Left renal pelvis (tissue), 4 donors: ENCODE data around the gene UBE2K. TPM values are rescaled to one million over a fixed set of nuclear protein-coding genes. Genes with fewer than 3 reads are reported as not detected.
"Not testable (repeated sequence)": the region's sequence is repeated elsewhere in the genome, so short reads cannot be mapped to it uniquely, and the experiment has no call there.

Source experiments
- DNase-seq, 4 donors: peaks; one replicate each; pipeline ENCODE4 v3.0.0-alpha.2; 2013; ENCODE audit warnings: low read depth in 4 of 4, low spot score in 3 of 4
- polyA plus RNA-seq, 4 donors: library from polyadenylated mRNA; unstranded; fragments of 120-200 nt; gene quantifications; one replicate each; pipeline ENCODE4 v1.2.1, GENCODE V29; 2013; ENCODE audit not compliant: insufficient read length in 4 of 4

The UBE2K gene
- polyA plus RNA-seq, 4 donors: 71.6 to 102 (median 94.2) TPM

DNA sequence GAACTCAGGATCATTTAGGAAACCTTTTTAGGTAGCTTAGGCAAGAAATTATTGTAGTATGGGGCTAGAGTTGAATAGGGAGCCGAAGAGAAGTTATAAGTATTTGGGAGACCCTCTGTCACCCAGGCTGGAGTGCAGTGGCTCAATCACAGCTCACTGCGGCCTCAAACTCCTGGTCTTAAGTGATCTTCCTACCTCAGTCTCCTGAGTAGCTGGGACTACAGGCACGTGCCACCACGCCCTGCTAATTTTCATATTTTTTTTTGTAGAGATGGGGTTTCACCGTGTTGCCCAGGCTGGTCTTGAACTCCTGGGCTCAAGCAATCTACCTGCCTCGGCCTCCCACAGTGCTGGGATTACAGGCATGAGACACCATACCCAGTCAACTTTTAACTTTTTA is 23.3 kb downstream of the UBE2K start:
- DNase-seq: not testable (repeated sequence)

DNA sequence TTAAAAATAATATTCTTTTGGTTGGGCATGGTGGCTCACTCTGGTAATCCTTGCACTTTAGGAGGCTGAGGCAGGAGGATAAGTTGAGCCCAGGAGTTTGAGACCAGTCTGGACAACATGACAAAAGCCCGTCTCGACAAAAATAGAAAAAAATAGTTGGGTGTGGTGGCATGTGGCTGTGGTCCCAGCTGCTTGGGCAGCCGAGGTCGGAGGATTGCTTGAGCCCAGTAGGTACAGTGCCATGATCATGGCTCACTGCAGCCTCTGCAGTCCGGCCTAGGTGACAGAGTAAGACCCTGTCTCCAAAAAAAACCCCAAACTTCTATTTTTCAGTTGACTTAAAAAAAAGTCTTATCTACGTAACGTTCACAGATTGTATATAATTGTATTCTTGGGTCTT is 23.9 kb downstream of the UBE2K start:
- no peak for DNase-seq

DNA sequence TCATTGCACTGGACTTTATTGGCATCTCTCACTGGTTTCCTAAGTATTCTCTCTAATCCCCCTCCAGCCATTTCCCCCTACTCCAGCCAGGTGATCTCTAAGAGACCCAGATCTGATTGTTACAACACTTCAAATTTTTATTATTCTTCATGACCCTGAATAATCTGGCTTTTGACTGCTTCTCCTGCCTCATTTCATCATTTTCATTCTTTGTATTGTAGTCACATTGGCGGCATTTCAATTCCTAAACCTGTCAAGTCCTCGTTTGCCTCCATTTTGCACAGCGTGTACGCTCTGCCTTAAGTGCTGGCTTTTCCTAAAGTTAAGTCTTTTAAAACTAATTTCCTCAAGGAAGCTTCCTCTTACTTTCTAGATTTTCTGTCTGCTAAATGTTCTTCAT is 31.6 kb downstream of the UBE2K start:
- no peak for DNase-seq

DNA sequence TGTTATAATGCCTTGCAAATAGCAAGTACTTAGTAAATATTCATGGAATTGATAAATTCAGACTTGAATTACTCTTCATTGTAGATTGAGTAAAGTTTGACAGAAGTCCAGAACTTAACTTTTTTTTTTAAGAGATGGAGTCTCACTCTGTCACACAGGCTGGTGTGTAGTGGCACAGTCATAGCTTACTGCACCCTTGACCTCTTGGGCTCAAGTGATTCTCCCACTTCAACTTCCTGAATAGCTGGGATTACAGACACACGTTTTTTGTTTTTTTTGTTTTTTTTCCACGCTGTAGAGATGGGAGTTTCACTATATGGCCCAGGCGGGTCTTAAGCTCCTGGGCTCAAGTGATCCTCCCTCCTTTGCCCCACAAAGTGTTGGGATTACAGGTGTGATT is 32.1 kb downstream of the UBE2K start:
- DNase-seq: no peak

DNA sequence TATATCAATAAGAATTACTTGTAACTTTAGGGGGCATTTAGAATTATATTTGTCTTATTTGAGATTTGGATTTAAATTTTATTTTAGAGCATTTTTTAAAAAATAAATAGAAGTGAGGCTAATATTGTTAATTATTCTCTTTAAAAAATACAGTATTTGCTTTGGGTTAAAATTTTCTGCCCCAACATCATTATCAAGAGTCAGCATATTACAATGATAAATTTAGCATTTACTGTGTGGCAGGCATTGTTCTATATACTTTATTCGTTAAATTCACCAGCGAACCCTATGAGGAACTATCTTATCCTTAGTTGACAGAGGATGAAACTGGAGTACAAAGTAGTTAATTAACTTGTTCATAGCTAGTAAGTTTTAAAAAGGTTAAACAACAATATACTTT is 34.0 kb downstream of the UBE2K start:
- DNase-seq: no peak

DNA sequence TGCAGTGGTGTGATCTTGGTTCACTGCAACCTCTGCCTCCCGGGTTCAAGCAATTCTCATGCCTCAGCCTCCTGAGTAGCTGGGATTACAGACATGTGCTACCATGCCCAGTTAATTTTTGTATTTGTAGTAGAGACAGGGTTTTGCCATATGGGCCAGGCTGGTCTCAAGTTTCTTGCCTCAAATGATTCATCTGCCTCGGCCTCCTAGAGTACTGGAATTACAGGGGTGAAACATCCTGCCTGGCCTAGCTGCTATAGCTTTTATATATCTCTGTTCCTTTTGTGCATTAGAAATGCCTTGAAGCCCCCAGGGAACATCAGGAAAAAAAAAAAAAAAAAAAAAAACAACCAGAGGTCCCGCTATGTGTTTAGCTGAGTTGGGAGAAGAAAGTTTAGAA is 34.8 kb downstream of the UBE2K start:
- no peak for DNase-seq

DNA sequence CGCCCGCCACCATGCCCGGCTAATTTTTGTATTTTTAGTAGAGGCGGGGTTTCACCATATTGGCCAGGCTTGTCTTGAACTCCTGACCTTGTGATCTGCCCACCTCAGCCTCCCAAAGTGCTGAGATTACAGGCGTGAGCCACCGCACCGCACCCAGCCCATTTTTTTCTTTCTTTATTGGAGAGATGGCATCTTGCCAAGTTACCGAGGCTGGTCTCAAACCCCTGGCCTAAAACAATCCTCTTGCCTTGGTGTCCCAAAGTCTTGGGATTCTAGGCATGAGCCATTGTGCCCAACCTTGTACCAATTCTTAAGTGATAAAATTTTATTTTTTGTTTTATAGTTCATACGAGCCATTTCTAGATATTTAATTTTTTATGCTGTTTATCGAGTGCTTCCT is 41.7 kb downstream of the UBE2K start:
- DNase-seq: not testable (repeated sequence)

DNA sequence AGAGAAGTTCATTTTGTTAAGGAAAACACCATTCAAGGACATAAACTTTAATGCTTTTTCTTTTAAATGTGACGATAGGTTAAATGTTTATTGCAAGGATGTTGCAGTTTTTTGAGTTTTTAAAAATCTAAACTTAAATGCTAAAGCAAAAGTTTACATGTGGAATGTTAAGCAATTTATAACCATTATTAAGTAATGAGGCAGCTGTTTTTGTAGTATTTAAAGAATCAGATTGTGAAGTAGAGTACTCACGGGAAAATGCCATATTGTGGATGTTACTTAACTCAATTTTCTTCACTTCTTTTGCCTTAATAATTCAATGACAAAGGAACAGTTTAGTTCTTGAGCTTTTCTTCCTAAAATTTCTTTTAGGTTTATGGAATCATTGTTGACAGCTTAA is 43.5 kb downstream of the UBE2K start:
- DNase-seq: no peak

DNA sequence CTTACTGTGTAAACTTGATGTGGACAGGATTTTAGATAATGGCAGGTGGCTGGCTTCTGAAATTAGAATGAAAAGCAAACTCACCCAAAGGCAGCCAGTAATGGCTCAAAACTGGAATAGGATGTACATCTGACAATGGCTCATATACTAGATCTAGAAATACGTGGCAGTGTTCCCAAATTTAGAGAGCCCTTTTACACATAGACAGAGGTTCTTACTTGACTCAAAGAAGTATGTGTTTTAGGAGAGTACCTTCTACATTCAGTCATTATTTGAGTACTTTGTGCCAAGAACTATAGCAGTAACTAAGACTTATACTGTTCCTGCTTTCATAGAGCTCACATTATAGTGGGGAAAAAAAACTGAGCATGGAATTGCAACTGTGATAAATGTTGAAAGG is 48.0 kb downstream of the UBE2K start:
- no peak for DNase-seq

DNA sequence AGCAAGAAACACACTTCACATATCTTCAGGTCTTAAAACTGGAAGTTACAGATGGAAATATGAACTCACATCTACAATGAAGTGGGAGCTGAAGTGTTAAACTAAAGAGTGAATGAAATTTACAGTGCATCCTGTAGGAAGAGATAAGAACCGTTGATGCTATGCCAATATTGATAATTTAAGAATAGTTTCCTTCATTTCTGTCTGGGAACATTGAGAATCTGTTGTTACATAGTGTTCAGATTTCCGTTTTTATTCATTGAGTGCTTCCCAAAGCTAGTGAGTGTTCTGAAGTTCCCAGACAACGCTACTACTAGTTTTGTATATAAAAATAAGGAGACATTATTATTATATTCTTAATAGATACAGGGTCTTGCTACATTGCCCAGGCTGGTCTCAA is 52.3 kb downstream of the UBE2K start:
- DNase-seq: no peak

DNA sequence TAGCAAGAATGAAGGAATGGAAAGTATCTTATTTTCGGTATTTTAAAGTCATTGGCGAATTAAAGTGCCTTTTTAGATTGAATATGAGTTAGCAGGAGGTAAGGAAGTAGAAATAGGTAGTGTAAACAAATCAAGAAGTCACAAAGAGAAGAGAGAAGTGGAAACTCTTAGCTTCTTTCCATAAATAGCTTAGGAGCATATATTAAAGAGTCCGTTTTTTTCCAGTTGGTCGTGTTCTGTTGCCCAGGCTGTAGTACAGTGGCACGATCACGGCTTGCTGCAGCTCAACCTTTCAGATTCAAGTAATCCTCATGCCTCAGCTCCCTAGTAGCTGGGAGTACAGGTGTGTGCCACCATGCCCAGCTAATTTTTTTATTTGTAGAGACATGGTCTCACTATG is 56.4 kb downstream of the UBE2K start:
- DNase-seq: no peak

DNA sequence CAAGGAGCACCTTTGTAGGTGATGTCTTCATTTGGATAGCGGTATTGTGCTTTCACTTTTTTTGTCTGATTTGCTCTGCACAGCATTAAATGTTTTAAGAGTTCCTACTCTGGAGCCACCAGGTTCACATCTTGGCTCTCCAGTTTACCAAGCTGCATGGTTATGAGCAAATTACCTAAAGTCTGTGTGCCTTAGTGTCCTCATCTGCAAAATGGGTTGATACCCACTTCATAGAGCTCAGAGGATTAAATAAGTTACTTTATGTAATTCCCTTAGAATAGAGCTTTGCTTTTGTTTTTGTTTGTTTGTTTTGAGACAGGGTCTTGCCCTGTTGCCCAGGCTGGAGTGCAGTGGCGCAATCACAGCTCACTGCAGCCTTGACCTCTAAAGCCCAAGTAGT is 58.2 kb downstream of the UBE2K start:
- no peak for DNase-seq

DNA sequence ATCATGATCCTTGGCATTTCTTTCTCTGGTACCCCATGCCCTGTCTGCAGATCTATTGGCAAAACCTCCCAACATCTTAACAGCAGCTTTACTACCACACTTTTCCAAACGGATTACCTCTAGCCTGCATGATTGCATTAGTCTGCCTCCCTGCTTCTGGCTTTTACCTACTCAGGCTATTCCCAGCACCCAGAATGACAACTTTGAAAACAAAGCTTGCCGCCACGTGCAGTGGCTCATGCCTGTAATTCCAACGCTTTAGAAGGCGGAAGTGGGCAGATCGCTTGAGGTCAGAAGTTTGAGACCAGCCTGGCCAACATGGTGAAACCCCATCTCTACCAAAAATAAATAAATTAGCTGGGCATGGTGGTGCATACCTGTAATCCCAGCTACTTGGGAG is 60.2 kb downstream of the UBE2K start:
- no peak for DNase-seq

DNA sequence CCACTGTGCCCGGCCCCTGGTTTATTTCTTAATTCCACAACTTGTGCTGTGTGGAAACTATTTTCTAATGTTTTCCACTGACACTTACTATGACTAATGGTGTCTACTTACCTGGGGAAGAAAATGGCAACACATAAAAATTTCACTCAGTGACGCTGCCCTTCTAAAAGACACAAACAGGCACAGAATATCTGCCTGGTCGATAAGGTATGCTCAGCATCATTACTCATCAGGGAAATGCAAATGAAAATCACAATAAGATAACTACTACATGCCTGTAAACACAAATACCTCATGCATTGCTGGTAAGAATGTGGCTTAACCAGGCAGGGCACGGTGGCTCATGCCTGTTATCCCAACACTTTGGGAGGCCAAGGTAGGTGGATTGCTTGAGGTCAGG is 61.6 kb downstream of the UBE2K start:
- no peak for DNase-seq

DNA sequence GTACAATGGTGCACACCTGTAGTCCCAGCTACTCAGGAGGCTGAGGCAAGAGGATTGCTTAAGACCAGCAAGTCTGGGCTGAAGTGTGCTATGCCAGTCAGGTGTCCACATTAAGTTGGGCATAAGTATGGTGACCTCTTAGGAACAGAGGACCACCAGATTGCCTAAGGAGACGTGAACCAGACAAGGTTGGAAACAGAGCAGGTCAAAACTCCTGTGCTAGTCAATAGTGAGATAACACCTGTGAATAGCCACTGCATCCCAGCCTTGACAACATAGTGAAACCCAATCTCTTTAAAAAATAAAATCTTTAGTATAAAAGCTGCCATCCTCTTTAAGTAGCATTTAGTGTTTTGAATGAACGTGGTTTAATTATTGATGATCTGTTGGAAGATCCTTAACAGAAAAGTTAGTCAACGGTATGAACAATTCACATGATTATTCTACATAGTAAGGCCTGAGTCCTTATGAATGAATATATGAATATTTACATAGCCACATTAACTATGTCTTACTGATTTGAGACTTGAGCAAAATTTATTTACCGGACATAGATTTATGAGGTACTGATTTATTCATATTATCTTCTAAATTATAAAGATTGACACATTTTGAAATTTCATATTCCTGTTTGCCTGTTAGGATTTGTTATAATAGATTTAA is 63.2 kb downstream of the UBE2K start:
- DNase-seq: no peak

DNA sequence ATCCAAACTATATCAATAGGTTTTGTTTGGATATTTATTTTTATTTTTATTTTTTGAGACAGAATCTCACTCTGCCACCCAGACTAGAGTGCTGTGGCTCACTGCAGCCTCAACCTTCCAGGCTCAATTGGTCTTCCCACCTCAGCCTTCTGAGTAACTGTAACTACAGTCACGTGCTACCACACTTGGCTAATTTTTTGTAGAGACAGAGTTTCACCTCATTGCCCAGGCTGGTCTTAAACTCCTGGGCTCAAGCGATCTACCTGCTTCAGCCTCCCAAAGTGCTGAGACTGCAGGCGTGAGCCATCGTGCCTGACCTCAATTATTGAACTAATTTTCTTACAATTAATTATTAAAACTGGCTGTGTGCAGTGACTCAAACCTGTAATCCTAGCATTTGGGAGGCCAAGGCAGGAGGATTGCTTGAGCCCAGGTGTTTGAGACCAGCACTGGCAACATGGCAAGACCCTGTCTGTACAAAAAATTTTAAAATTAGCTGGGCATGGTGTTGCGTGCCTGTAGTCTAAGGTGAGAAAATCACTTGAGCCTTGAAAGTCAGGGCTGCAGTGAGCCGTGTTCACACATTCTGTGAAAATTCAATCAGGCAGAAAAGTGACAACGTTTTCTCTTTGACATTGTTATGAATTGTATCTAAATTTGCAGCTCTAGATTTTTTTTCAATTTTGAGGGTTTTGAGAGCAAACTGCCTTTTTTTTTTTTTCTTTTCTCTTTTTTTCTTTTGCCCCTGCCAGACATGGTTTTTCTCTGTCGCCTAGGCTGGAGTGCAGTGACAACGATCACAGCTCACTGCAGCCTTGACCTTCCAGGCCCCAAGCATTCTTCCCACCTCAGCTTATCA is 66.0 kb downstream of the UBE2K start:
- peak in 1 of 4 donors; percentile 1 for DNase-seq

DNA sequence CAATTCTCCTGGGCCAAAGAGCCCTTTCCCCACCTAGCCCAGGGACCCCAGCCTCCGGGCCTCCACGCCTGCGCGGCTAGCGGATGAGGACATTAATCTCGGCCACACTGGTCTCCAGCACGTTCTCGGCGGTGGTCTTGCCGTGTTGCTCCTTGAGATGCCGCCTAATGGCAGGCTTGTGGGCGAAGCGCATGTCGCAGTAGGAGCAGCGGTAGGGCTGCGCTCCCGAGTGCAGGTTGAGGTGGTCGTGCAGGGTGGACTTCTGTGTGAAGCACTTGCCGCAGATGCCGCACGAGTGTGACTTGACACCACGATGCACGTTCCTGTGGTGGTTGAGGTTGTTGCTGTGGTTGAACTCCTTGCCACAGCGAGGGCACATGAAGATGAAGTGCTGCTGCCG is 72.1 kb downstream of the UBE2K start:
- no peak for DNase-seq

DNA sequence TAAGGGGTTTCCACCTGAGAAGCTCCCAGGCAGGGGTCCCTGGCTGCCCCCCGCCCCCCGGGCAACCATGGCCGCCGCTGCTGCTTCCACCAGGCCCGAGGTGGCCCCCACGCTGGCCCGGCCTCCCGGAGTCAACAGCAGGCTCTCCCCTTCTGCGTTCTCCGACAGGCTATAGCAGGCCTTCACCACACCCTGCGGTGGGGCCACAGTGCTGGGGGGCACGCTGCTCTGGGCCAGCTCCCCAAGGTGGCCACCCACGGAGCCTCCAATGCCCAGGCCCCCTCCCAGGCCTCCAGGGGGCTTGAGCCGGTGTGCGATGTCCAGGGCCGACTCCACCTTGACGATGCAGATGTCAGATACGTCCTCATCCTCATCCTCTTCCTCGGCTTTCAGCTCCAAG is 72.5 kb downstream of the UBE2K start:
- DNase-seq: no peak

DNA sequence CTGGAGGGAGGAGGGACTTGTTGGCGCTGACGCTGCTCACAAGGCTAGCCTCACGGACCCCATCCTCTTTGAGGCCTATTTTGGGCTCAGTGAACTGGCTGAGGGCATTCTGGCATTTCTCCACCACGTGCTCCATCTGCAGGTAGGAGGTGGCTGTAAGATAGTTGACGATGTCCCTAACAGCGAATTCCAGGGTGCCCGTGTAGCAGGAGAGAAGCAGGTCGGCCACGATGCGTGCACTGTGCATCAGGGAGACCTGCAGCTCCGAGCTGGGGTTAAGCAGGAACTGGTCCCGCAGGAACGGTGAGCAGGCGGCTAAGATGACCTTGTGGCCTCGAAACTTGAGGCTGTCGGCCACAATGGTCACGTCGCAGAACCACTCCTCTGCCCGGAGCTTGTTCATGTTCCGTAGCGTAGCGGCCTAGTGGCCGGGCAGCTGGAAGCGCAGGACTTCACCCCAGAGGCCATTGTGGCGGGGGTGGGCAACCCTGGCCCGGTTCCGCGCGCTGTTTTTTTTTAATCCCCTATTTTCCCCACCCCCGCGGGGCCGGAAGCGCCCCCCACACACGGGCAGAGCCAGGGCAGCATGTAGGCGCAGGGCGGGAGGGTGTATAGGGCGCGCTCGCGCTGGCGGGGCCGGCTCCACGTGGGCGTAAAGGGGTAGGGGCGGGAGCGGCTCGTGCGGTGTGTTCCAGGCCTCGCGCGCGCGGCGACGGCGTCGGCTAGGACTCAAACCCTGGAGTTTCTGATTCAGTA is 73.2 kb downstream of the UBE2K start:
- DNase-seq: no peak

DNA sequence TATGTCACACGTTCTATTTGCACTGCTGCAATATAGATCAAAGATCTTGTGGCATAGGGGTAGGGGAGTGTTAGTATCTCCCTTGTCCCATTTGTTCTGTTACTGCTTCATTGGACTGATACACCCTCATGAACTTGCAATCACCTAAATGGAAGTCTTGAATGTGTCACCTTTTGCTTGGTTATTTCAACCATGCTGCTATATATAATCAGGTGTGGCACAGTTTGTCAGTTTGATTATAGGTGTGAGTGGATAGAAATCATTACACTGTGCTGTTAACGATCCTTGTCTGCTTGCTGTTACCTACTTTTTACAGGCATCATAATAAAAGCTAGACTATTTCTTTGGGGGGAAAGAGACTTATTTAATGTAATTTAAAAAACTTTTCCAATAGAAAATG is 84.1 kb downstream of the UBE2K start:
- DNase-seq: not testable (repeated sequence)

DNA sequence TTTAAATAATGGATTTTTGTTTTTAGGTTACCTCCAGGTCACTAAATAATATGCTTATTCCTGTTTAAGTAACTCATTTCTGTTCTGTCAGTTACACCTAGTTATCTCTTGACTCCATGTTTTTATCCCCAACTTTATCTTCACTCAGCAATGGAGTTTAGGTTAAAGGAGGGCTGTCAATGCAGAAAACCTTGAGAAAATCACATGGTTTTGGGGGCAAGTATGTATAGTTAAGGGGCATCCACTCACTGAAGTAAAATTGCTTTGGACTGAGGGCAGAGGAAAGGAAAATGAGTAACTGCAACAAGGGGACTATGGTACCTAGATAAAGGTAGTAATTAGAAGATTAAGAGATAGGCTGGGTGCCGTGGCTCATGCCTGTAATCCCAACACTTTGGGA is 87.1 kb downstream of the UBE2K start:
- DNase-seq: no peak

DNA sequence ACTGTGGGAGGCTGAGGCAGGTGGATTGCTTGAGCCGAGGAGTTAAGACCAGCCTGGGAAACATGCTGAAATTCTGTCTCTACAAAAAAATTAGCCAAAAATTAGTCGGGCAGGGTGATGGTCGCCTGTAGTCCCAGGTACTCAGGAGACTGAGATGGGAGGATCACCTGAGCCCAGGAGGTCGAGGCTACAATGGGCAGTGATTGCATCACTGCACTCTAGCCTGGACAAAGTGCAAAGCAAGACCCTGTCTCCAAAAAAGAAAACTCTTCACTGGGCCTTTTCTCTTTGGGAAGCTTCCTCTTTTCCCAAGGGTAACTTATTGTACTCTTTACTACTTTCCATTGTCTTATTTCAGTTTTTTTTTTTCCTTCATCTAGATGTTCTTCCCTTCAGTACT is 88.9 kb downstream of the UBE2K start:
- no peak for DNase-seq
